ENCODE measurements around the gene PRDM16. TPM values are rescaled to one million over a fixed set of nuclear protein-coding genes. Genes with fewer than 3 reads are reported as not detected.

PRDM16 gene
- total and polyA plus RNA-seq, 3 donors from 2014 or later = 2.1 to 5.6 (median 4.7) TPM

- WGBS, 2 donors = 90 to 96% methylated on average over 5 to 9 of the region's 9 CpGs
- no peak for DNase-seq
- no peaks in the 10 kb centered on the region for H3K9me3 ChIP-seq
- H3K27me3 ChIP-seq = no peaks in the 10 kb centered on the region
- no peak overlapping the region for H3K27ac ChIP-seq
- peaks cover under 1% of the 10 kb centered on the region for H3K4me1 ChIP-seq
- no peak overlapping the region for H3K4me3 ChIP-seq
- TF ChIP-seq CTCF (IDR thresholded peaks at IDR 0.05) (no peak), POLR2A (IDR thresholded peaks at IDR 0.05) (no peak)
- intact Hi-C loops (cut with DNase I; ENCODE audit: low total_unique reads) = no loop called here
- no peaks in the 10 kb centered on the region for H3K36me3 ChIP-seq (ENCODE audit: low read depth, missing control alignments)
These were observed 348.9 kb downstream of the PRDM16 start for GRCh38 chr1:3417934-3418333.

GRCh38 chr1:3418600-3418999 is 349.6 kb downstream of the PRDM16 start:
- TF ChIP-seq POLR2A (IDR thresholded peaks at IDR 0.05) = no peak
- no peak for TF ChIP-seq CTCF (IDR thresholded peaks at IDR 0.05)
- no peaks in the 10 kb centered on the region for H3K27me3 ChIP-seq
- DNase-seq = no peak
- intact Hi-C loops (cut with DNase I; ENCODE audit: low total_unique reads) = no loop called here
- H3K36me3 ChIP-seq (ENCODE audit: low read depth, missing control alignments) = no peaks in the 10 kb centered on the region
- H3K4me3 ChIP-seq = no peak overlapping the region
- no peaks in the 10 kb centered on the region for H3K9me3 ChIP-seq
- 88 to 100% methylated on average over 1 to 8 of the region's 8 CpGs for WGBS, 2 donors
- peaks cover 6% of the 10 kb centered on the region for H3K4me1 ChIP-seq
- H3K27ac ChIP-seq = no peak overlapping the region

GRCh38 chr1:3419415-3420204 is 350.6 kb downstream of the PRDM16 start:
- TF ChIP-seq POLR2A (IDR thresholded peaks at IDR 0.05) = no peak
- no peak for TF ChIP-seq CTCF (IDR thresholded peaks at IDR 0.05)
- Histone ChIP-seq H3K9me3 (no peaks in the 10 kb centered on the region), H3K4me3 (no peak overlapping the region), H3K4me1 (peaks cover 11% of the 10 kb centered on the region), H3K27ac (no peak overlapping the region), H3K36me3 (ENCODE audit: low read depth, missing control alignments) (no peaks in the 10 kb centered on the region), H3K27me3 (no peaks in the 10 kb centered on the region)
- 85 to 86% methylated on average over 14 to 15 of the region's 15 CpGs for WGBS, 2 donors
- intact Hi-C loops (cut with DNase I; ENCODE audit: low total_unique reads) = loop anchor here (5.0 kb wide), 1 partner anchor 407 kb away; no protein-coding TSS in a partner anchor
- no peak for DNase-seq

- no peaks in the 10 kb centered on the region for H3K9me3 ChIP-seq
- no peak overlapping the region for H3K27ac ChIP-seq
- 92 to 94% methylated on average over 23 of the region's 23 CpGs for WGBS, 2 donors
- no peak for TF ChIP-seq CTCF (IDR thresholded peaks at IDR 0.05)
- TF ChIP-seq POLR2A (IDR thresholded peaks at IDR 0.05) = no peak
- H3K27me3 ChIP-seq = no peaks in the 10 kb centered on the region
- intact Hi-C loops (cut with DNase I; ENCODE audit: low total_unique reads) = loop anchor here (5.0 kb wide), 1 partner anchor 408 kb away; no protein-coding TSS in a partner anchor
- H3K4me1 ChIP-seq = peaks cover 11% of the 10 kb centered on the region
- no peak overlapping the region for H3K4me3 ChIP-seq
- H3K36me3 ChIP-seq (ENCODE audit: low read depth, missing control alignments) = no peaks in the 10 kb centered on the region
- no peak for DNase-seq
These were observed 351.4 kb downstream of the PRDM16 start for GRCh38 chr1:3420218-3420951.

Data from testis (tissue), 3 donors.